ENCODE results near the gene PCDH20.
"Not testable (repeated sequence)": the region's sequence is repeated elsewhere in the genome, so short reads cannot be mapped to it uniquely, and the experiment has no call there.

The PCDH20 gene

GRCh38 chr13:61415749-61416148, at the start of gene PCDH20:
Gene PCDH20 (minus strand): TSS chr13:61415849. CDS start chr13:61415158, 691 bp downstream.
- DNase-seq (ENCODE audit: low read depth, low spot score) = no peak

- no peak for DNase-seq (ENCODE audit: low read depth, low spot score)
Observed at GRCh38 chr13:61463024-61463423, 47.4 kb upstream of the PCDH20 start.

GRCh38 chr13:61453121-61453520, 37.5 kb upstream of the PCDH20 start:
- no peak for DNase-seq (ENCODE audit: low read depth, low spot score)

- no peak for DNase-seq (ENCODE audit: low read depth, low spot score)
Observed at GRCh38 chr13:61432029-61432428, 16.4 kb upstream of the PCDH20 start.

- DNase-seq (ENCODE audit: low read depth, low spot score) = no peak
Observed at GRCh38 chr13:61423915-61424314, 8.3 kb upstream of the PCDH20 start.

- DNase-seq (ENCODE audit: low read depth, low spot score) = no peak
Observed at GRCh38 chr13:61417086-61417570, 1.5 kb upstream of the PCDH20 start.

GRCh38 chr13:61415058-61415721, 459 bp downstream of the PCDH20 start:
- DNase-seq (ENCODE audit: low read depth, low spot score) = no peak

GRCh38 chr13:61414686-61415057, 977 bp downstream of the PCDH20 start:
- DNase-seq (ENCODE audit: low read depth, low spot score) = no peak

GRCh38 chr13:61413572-61414535, 1.8 kb downstream of the PCDH20 start:
- no peak for DNase-seq (ENCODE audit: low read depth, low spot score)

GRCh38 chr13:61410669-61411297, 4.9 kb downstream of the PCDH20 start:
- DNase-seq (ENCODE audit: low read depth, low spot score) = no peak

- DNase-seq (ENCODE audit: low read depth, low spot score) = no peak
Observed at GRCh38 chr13:61410266-61410665, 5.4 kb downstream of the PCDH20 start.

- DNase-seq (ENCODE audit: low read depth, low spot score) = no peak
Observed at GRCh38 chr13:61408571-61408970, 7.1 kb downstream of the PCDH20 start.

- no peak for DNase-seq (ENCODE audit: low read depth, low spot score)
Observed at GRCh38 chr13:61406275-61406674, 9.4 kb downstream of the PCDH20 start.

GRCh38 chr13:61396121-61396520, 19.5 kb downstream of the PCDH20 start:
- DNase-seq (ENCODE audit: low read depth, low spot score) = no peak

- DNase-seq (ENCODE audit: low read depth, low spot score) = no peak
Observed at GRCh38 chr13:61391426-61391825, 24.2 kb downstream of the PCDH20 start.

GRCh38 chr13:61387694-61388093, 28.0 kb downstream of the PCDH20 start:
- no peak for DNase-seq (ENCODE audit: low read depth, low spot score)

GRCh38 chr13:61383111-61383510, 32.5 kb downstream of the PCDH20 start:
- DNase-seq (ENCODE audit: low read depth, low spot score) = no peak

GRCh38 chr13:61370520-61370919, 45.1 kb downstream of the PCDH20 start:
- no peak for DNase-seq (ENCODE audit: low read depth, low spot score)

GRCh38 chr13:61364690-61365089, 51.0 kb downstream of the PCDH20 start:
- not testable (repeated sequence) for DNase-seq (ENCODE audit: low read depth, low spot score)

GRCh38 chr13:61362522-61362921, 53.1 kb downstream of the PCDH20 start:
- no peak for DNase-seq (ENCODE audit: low read depth, low spot score)

Data from brain pericyte (primary cell).